Kidney glomerular epithelial cell (primary cell): Measurements from ENCODE around the gene GGN.
"Not testable (repeated sequence)": the region's sequence is repeated elsewhere in the genome, so short reads cannot be mapped to it uniquely, and the experiment has no call there.

ENCODE experiments used
- DNase-seq: peaks from one replicate; lab custom pipeline; 2025; lab: John Stamatoyannopoulos, UW

GGN gene

GRCh38 chr19:38386300-38386970, 1.4 kb downstream of the GGN start:
- DNase-seq, result no peak

- no peak for DNase-seq
Observed at GRCh38 chr19:38385804-38386257, 2.0 kb downstream of the GGN start.

GRCh38 chr19:38385057-38385803, 2.6 kb downstream of the GGN start:
- no peak for DNase-seq

- no peak for DNase-seq
Observed at GRCh38 chr19:38384209-38385027, 3.4 kb downstream of the GGN start.

DNA sequence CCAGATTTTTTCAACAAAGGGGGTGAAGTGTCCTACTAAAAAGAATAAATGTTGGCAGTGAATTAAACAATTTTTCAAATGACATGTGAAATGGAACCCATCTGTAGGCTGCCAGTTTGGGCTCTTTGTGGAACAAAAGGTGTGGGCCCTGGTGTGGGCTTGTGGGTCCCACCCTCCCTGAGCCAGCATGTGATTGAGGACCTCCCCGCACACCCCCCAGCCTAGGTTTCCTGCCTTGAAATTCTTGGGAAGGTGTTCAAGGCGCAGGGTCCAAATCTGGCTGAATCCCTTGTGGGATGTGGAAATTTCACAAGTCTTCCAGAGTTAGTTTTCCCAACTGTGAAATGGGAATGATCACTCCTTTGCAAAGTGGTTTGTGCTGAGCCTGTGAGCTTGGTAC, 4.1 kb downstream of the GGN start:
- DNase-seq, result no peak

DNA sequence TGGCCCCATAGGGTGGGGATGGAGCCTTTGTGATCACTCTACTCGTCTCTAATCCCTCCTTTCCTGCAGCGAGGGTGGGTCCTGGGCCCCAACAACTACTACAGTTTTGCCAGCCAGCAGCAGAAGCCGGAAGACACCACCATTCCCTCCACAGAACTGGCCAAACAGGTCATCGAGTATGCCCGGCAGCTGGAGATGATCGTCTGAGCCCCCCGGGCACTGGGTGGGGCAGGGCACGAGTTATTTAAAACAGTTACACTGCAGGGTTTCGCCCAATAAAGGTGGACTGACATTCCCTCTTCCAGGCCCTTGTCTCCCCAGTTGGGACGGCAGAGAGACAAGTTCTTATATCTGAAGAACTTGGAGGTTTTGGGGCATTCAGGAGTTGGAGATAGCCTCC, 4.7 kb downstream of the GGN start:
- no peak for DNase-seq

- DNase-seq, result no peak
Observed at GRCh38 chr19:38381138-38381537, 6.7 kb downstream of the GGN start.

DNA sequence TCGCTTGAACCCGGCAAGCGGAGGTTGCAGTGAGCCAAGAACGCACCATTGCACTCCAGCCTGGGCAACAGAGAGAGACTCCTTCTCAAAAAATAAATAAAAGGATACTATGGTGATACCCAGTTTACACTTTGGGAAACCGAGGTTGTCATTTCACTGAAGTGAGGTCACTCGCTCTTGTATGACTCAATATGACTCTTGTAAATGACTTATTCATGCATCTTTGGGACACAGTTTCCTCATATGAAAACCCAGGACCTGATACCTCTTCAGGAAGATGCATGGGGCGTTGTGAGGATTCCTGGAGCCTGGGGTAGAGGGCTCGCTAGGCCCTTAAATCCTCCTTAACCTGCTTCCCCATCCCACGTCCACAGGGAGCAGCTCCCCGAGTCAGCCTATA, 9.0 kb downstream of the GGN start:
- no peak for DNase-seq

DNA sequence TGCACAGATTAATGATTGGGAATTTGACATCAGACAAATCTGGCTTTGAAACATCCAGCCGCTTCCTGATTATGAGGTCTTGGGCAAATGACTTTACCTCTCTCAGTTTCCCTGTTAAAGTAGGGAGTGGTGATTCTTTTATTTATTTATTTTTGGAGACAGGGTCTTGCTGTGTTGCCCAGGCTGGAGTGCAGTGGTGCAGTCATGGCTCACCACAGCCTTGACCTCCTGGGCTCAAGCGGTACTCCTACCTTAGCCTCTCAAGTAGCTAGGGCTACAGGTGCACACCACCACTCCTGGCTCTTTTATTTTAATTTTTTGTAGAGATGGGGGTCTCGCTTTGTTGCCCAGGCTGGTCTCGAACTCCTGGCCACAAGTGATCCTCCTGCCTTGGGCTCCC, 10.8 kb downstream of the GGN start:
- no peak for DNase-seq

GRCh38 chr19:38376576-38376975, 11.3 kb downstream of the GGN start:
- no peak for DNase-seq

DNA sequence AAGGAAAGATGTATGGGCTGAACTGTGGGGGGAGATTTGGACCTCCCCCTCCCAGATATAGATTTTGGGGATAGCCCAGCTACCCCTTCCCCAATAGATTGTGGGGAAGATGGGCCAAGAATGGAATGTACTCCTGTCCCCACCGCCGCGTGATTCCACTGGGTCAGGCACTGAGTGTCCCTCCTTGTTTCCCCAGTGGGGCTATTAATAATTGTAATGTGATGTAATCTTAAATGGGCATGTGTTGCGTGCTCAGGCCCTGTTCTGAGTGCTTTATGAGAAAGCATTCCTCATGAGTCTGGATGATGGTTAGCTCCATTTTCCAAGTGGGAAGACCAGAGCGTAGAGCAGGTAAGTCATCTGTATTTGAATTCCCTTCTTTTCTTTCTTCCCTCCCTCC, 12.1 kb downstream of the GGN start:
- no peak for DNase-seq

DNA sequence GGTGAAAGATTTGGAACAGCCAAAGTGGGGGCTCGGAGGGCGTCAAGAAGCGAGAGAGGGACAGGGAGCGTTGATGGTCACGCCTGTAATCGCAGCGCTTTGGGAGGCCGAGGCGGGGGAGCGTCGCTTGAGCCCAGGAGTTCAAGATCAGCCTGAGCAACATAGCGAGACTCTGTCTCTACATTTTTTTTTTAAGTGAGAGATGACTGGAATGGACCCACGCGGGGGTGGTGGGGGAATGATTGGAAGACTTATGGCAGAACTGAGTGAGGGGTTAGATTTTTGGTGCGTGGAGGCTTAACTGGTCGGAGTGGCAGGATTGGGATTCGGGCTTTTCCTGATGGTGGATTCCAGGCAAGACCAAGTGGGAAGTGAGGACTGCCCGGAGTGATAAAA, 12.7 kb downstream of the GGN start:
- peak; percentile 40 for DNase-seq

GRCh38 chr19:38374332-38375097, 13.3 kb downstream of the GGN start, which contains the start of gene PSMD8:
Gene PSMD8 (plus strand): TSS chr19:38374571. CDS start chr19:38374602, 31 bp downstream.
- peak; percentile 97 for DNase-seq

DNA sequence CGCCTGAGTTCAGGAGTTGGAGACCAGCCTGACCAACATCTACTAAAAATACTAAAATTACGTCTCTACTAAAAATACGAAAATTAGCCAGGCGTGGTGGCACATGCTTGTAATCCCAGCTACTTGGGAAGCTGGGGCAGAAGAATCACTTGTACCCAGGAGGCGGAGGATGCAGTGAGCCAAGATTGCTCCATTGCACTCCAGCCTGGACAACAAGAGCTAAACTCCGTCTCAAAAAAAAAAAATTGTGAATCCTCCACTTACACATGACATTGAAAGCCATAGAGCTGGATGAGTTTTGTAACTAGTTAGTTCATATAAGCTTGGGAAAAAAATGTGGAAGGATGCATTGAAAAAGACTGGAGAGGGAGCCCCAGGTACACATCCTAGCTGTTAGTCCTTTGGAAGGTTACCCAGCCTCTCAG, 13.9 kb downstream of the GGN start:
- no peak for DNase-seq

- no peak for DNase-seq
Observed at GRCh38 chr19:38371081-38371480, 16.8 kb downstream of the GGN start.

- no peak for DNase-seq
Observed at GRCh38 chr19:38370299-38370698, 17.5 kb downstream of the GGN start.

- DNase-seq, result no peak
Observed at GRCh38 chr19:38369584-38369983, 18.2 kb downstream of the GGN start.

DNA sequence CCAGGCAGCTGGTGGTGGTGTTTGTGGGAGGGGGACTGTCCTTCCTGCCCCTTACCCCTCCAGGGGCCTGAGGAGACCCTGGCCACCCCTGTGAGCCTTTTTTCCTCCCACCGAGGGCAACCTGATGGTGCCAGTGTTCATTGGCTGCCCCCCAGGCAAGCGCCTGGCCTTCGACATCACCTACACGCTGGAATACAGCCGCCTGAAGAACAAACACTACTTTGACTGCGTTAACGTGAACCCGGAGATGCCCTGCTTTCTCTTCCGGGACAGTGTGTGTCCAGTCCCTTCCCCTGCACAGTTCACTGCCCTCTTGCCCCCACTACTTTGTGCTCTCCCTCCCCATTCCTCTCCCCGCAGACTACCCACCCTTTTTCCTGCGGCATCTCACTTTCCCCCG, 20.8 kb downstream of the GGN start:
- DNase-seq, result no peak

DNA sequence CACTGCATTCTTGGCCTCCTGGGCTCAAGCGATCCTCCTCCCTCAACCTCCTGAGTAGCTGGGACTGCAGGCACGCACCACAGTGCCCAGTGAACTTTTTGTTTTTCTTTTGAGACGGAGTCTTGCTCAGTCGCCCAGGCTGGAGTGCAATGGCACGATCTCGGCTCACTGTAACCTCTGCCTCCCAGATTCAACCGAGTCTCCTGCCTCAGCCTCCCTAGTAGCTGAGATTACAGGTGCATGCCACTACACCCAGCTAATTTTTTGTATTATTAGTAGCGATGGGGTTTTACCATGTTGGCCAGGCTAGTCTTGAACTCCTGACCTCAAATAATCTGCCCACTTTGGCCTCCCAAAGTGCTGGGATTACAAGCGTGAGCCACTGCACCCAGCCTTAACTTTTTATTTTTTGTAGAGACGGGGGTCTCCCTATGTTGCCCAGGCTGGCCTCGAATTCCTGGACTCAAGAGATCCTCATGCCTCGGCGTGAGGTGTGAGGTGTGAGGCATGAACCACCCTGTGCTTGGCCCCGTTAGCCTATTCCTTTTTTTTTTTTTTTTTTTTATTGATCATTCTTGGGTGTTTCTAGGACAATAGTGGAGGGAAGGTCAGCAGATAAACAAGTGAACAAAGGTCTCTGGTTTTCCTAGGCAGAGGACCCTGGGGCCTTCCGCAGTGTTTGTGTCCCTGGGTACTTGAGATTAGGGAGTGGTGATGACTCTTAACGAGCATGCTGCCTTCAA, 24.7 kb downstream of the GGN start:
- DNase-seq, result not testable (repeated sequence)

DNA sequence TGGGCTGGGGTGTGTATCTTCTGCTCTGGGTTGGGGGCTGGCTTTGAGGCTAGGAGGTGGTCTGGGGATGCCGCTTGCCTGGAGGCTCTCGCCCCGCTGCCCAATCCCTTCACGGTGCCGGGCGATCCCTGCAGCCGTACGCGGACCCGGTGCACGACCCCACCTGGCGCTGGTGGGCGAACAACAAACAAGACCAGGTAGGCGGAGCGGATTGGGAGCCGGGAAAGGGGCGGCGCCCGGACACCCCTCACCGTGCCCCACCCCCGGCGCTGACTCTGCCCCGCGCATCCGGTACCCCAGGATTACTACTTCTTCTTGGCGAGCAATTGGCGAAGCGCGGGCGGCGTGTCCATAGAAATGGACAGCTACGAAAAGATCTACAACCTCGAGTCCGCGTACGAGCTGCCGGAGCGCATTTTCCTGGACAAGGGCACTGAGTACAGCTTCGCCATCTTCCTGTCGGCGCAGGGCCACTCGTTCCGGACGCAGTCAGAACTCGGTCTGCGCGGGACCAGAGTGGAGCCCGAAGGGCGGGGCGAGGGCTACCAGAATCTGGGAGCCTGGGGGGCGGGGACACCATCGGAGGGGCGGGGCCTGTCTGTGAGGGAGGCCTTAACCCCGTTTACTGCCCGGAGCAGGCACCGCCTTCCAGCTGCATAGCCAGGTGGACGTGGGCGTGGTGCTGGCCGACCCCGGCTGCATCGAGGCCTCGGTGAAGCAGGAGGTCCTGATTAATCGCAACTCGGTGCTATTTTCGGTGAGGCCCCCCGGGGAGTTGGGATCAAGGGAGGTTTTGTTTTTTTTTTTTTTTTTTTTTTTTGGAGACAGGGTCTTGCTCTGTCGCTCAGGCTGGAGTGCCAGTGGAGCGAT, 25.5 kb downstream of the GGN start:
- DNase-seq, result peak; percentile 37
